Measurements from ENCODE around the gene ALDH2. TPM values are rescaled to one million over a fixed set of nuclear protein-coding genes. Genes with fewer than 3 reads are reported as not detected.
A peak's percentile ranks its signal among the peaks of the same experiment; 100 is the strongest.

ALDH2 gene
- total and polyA plus RNA-seq, 9 of the 15 experiments (the other 6 are each of a cell fraction or from before 2014, with no cell fraction given) = 1.9 to 22.5 (median 12.2) TPM

DNA sequence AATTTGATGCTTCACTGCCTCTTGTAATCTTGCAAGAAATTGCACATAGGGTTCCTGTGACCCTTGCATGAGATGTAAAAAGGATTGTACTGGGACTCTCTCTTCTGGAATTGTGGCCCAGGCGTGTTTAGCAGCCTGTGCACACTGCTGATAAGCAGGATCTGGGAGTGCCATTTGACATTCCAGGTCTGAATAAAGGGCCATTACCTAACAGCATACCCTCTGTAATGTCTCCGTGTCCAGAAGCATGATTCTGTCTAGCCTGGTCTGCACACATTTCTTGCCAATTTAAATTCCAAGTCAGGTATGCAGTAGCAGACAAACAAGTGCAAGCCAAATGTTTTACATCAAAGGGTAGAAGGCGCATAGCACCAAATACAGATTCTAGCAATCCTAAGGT, 57.2 kb downstream of the ALDH2 start:
- Histone ChIP-seq H3K79me2 (ENCODE audit: control insufficient read depth, insufficient read depth, low read length) (no peaks in the 10 kb centered on the region), H3K9ac (ENCODE audit: insufficient read depth in 1 of 2, low read depth in 2 of 2, low read length in 2 of 2) (no peak overlapping the region), H3K36me3 (ENCODE audit: control insufficient read depth, insufficient read depth, low read length) (no peaks in the 10 kb centered on the region), H3K27ac (ENCODE audit: extremely low read depth, low read depth, low read length) (no peak overlapping the region), H4K20me1 (replicated peaks; ENCODE audit: control insufficient read depth, insufficient read depth, low read length) (no peaks in the 10 kb centered on the region), H3K4me2 (ENCODE audit: insufficient read depth, low read length) (no peak overlapping the region), H3K4me1 (replicated peaks in 1 of 2; ENCODE audit: control insufficient read depth in 2 of 2, insufficient read depth in 2 of 2, low read length in 2 of 2) (peaks cover 0 to 3% of the 10 kb centered on the region in 2 experiments; a peak in 2 of 5 replicates), H3K9me1 (ENCODE audit: control insufficient read depth, insufficient read depth, low read length) (no peaks in the 10 kb centered on the region), H3K4me3 (no peak overlapping the region), H2AFZ (ENCODE audit: low read depth, low read length) (0 out of 2 replicates have a peak overlapping the region, but pooled peaks have one; percentile 16), H3K9me3 (replicated peaks; ENCODE audit: control insufficient read depth, insufficient read depth, low read depth, low read length) (peaks cover 3% of the 10 kb centered on the region), H3K27me3 (ENCODE audit: control insufficient read depth in 2 of 2, insufficient read depth in 2 of 2, low read length in 2 of 2) (peaks cover 0 to 5% of the 10 kb centered on the region in 2 experiments; a peak in 3 of 5 replicates)
- CTCF ChIA-PET (ENCODE audit: low intra/inter-chr PET ratio) = interaction anchor here (0.7 kb wide), 1 partner anchor 71 kb away, joined by 4 read pairs; no protein-coding TSS in a partner anchor
- FAIRE-seq (no peak), DNase-seq (ENCODE audit: extremely low read depth in 1 of 4, low spot score in 3 of 4) (no peak), ATAC-seq (no peak)
- TF ChIP-seq, protein P1, sequence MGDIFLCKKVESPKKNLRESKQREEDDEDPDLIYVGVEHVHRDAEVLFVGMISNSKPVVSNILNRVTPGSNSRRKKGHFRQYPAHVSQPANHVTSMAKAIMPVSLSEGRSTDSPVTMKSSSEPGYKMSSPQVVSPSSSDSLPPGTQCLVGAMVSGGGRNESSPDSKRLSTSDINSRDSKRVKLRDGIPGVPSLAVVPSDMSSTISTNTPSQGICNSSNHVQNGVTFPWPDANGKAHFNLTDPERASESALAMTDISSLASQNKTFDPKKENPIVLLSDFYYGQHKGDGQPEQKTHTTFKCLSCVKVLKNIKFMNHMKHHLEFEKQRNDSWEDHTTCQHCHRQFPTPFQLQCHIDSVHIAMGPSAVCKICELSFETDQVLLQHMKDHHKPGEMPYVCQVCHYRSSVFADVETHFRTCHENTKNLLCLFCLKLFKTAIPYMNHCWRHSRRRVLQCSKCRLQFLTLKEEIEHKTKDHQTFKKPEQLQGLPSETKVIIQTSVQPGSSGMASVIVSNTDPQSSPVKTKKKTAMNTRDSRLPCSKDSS (IDR thresholded peaks at IDR 0.05; ENCODE audit: low read depth, partially characterized antibody) = no peak
- TF ChIP-seq, protein P2, sequence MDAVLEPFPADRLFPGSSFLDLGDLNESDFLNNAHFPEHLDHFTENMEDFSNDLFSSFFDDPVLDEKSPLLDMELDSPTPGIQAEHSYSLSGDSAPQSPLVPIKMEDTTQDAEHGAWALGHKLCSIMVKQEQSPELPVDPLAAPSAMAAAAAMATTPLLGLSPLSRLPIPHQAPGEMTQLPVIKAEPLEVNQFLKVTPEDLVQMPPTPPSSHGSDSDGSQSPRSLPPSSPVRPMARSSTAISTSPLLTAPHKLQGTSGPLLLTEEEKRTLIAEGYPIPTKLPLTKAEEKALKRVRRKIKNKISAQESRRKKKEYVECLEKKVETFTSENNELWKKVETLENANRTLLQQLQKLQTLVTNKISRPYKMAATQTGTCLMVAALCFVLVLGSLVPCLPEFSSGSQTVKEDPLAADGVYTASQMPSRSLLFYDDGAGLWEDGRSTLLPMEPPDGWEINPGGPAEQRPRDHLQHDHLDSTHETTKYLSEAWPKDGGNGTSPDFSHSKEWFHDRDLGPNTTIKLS (IDR thresholded peaks at IDR 0.05; ENCODE audit: borderline replicate concordance, low read depth) = no peak
- no peak for TF ChIP-seq ZNF311 (CRISPR knock-in tag; IDR thresholded peaks at IDR 0.05)
- no peak for TF ChIP-seq PML (IDR thresholded peaks at IDR 0.05; ENCODE audit: low read length)
- no peak for TF ChIP-seq ZKSCAN3 (CRISPR knock-in tag; IDR thresholded peaks at IDR 0.05)
- TF ChIP-seq TOE1 (IDR thresholded peaks at IDR 0.05; ENCODE audit: borderline replicate concordance) = no peak
- TF ChIP-seq TOE1 (CRISPR knock-in tag; IDR thresholded peaks at IDR 0.05; ENCODE audit: borderline replicate concordance, low read depth) = no peak
- TF ChIP-seq NR3C1 (CRISPR knock-in tag; IDR thresholded peaks at IDR 0.05) = no peak
- TF ChIP-seq SRSF9 (IDR thresholded peaks at IDR 0.05; ENCODE audit: borderline replicate concordance, low read depth, low read length) = no peak
- no peak for TF ChIP-seq ZNF668 (CRISPR knock-in tag; IDR thresholded peaks at IDR 0.05)
- TF ChIP-seq ZBED1 (IDR thresholded peaks at IDR 0.05) = no peak
- no peak for TF ChIP-seq ADNP (tag; IDR thresholded peaks at IDR 0.05)
- no peak for TF ChIP-seq NEUROD1 (IDR thresholded peaks at IDR 0.05; ENCODE audit: borderline replicate concordance, low read depth, low read length, partially characterized antibody)
- TF ChIP-seq JUND (IDR thresholded peaks at IDR 0.05; ENCODE audit: borderline replicate concordance, low read depth, low read length) = no peak
- TF ChIP-seq JUND (tag; IDR thresholded peaks at IDR 0.05; ENCODE audit: borderline replicate concordance, low read depth, low read length) = no peak
- TF ChIP-seq STAT5A (IDR thresholded peaks at IDR 0.05; ENCODE audit: borderline replicate concordance, low read length) = no peak
- no peak for TF ChIP-seq CHD4 (IDR thresholded peaks at IDR 0.05; ENCODE audit: insufficient read depth, insufficient replicate concordance, low read depth, low read length, poor library complexity, severe bottlenecking)
- no peak for TF ChIP-seq PRPF4 (IDR thresholded peaks at IDR 0.05; ENCODE audit: insufficient read depth, low read depth, low read length, poor library complexity, severe bottlenecking)
- no peak for TF ChIP-seq NCOA4 (IDR thresholded peaks at IDR 0.05; ENCODE audit: partially characterized antibody)
- TF ChIP-seq PTBP1 (IDR thresholded peaks at IDR 0.05; ENCODE audit: low read depth, low read length) = no peak
- intact Hi-C loops (cut with micrococcal nuclease) (loop anchor here (2.0 to 10.0 kb wide), 4 partner anchors 91 to 563 kb away; partner anchors contain the start of genes ERP29 and TMEM116), in situ Hi-C loops (cut with MboI) (no loop called here)
- POLR2A ChIA-PET = no interaction called here
- no TSS peak for BruUV-seq (replicated peaks)
- 22% methylated on average over 3 of the region's 3 CpGs for WGBS (ENCODE audit: insufficient coverage, low coverage, missing lambda C conversion rate)

Data from K562 (cell line).